GM21717 (cell line): ENCODE measurements around the gene IL3.
"Not testable (repeated sequence)": the region's sequence is repeated elsewhere in the genome, so short reads cannot be mapped to it uniquely, and the experiment has no call there.

Experiments
- ATAC-seq: cut with Tn5 transposase; IDR thresholded peaks from one replicate; pipeline ENCODE4 v1.9.1; 2021; ENCODE audit warnings: mild to moderate bottlenecking, moderate library complexity; ENCODE audit not compliant: unreplicated experiment

IL3 gene

GRCh38 chr5:132093271-132093670 is 32.8 kb downstream of the IL3 start:
- ATAC-seq = no peak

- no peak for ATAC-seq
These were observed 34.1 kb downstream of the IL3 start for GRCh38 chr5:132094393-132095076.

DNA sequence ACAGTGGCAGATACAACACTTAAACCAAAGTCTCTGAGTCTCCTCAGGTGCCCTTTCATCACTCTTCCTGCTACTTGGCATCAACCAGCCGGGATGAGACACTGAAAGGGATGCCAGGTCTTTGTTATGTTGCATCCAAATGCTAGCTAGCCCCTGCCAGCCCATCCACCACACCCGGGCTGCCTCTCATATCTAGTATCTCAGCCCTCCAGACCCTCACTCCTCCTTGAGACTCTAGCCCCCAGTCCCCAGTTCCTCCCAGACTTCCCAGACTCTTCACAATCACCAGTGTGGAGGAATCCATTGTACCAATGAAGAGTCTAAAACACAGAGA is 34.6 kb downstream of the IL3 start:
- ATAC-seq = no peak

DNA sequence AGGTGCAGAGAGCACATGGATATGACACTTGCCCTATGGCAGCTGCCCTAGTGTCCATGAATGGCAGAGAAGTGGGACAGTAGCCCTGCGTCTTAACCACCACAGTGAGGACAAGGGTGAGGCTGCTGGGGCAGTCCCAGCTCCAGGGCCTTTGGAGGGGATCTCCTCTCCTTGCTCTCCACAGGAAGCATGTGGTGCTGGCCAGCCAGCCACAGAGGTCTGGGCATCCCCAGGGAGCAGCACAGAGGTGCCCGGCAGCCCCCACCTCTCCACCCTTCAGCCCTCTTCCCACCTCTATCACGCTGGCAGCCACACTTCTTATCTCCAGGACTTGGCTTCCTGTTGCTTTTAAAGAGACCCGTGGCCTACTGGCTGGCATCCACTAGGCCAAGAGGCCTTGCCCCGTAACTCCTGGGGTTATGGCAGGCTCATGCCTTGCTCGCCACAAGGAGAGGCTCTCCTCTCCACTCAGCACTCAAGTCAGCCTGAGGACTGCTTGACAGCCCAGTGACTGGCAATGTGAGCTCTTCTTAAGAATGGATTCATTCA is 35.0 kb downstream of the IL3 start:
- no peak for ATAC-seq

GRCh38 chr5:132096904-132097303 is 36.4 kb downstream of the IL3 start:
- no peak for ATAC-seq

DNA sequence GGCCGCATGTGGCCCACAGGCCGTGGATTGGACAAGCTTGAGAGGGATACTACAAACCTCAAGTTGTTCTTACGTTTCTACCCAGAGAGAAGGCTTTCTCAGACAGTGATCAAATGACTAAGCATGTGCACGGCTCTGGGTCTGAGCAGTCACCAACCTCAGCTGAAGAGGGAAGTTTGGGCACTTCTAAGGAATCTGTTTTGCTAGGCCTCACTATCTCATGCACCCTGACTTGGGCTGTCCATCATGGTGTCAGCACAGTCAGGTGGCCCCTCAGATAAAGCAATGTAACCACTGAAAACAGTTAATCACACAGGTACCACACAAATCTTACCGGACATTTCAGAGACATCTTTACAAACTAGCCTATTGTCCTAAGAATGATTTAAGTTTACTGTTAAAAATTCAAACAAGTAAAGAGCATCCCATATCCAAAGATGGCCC is 37.7 kb downstream of the IL3 start:
- no peak for ATAC-seq

DNA sequence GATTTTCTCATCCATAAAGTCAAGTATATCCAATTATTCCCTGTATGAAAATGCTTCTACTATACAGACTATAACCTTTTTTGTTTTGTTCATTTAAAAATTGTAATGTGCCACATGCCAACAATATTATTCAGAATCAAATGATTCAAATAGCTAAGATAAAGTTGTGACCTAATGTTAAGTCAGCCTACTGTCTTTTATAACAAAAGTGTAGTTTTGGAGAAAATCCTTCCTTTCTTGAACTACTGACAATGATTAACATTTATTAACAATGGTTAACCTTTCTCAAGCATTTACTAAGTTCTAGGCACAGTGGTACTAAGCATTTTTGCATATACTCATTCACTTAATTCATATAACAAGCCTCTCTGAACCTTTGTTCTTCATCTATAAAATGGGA is 38.2 kb downstream of the IL3 start:
- ATAC-seq = no peak

GRCh38 chr5:132099076-132099748 is 38.8 kb downstream of the IL3 start:
- ATAC-seq = peak; percentile 46

GRCh38 chr5:132099905-132100304 is 39.5 kb downstream of the IL3 start:
- no peak for ATAC-seq

GRCh38 chr5:132100672-132101261 is 40.3 kb downstream of the IL3 start:
- ATAC-seq = peak; percentile 30

DNA sequence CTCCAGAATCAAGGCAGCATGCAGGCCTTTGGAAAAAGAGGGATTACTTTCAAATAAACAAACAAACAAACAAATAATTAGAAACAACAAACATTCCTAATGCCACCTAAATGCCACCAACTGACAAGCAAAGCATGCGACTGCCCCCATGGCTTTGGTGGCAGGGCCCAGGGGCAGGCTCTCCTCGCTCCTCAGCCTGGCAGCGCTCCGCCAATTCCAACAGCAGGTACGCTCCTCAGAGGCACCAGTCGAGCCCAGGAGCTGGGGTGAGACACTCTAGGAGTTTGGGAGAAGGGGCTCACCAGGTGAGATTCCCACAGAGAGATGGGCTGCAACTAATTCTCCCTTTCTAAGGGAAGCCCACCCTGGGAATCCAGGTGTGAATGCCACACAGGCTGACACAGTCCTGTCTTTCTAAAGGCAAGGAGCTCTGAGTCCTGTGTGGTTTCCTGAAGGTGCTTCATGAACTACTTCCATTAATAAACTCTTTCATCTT is 41.0 kb downstream of the IL3 start:
- ATAC-seq = no peak

- ATAC-seq = no peak
These were observed 41.7 kb downstream of the IL3 start for GRCh38 chr5:132102101-132102701.

- ATAC-seq = no peak
These were observed 42.5 kb downstream of the IL3 start for GRCh38 chr5:132102944-132103331.

DNA sequence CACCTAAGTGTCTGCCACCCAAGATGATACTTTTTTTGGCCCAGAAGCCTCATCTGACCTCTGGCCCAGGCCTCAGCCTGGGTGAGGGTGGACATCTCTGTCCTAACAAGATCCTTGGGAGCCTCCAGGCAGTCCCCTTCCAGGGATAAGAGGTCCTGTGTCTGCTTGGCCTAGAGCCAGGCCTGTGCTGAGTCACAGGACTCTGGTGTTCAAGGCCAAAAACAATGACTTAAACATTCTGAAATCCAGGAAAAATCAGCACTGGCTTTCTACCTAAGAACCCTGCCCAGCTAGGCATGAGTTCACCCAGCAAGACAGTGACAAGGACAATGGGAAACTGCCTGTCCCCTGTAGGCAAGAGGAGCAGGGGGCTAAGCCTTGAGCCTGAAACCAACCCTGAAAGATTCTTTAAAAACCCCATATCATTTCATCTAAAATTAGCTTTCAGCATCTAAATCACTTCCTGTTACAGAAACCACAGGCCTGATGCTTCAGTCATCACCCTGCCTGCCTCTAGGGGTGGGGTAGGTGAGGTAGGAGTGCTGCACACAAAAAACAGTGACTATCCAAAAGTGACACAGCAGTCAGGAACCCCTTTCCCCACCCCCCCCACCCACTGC is 43.0 kb downstream of the IL3 start:
- peak; percentile 70 for ATAC-seq

- peak; percentile 18 for ATAC-seq
These were observed 43.5 kb downstream of the IL3 start for GRCh38 chr5:132103969-132104391.

GRCh38 chr5:132104556-132104955 is 44.1 kb downstream of the IL3 start:
- ATAC-seq = no peak

GRCh38 chr5:132105688-132106087 is 45.2 kb downstream of the IL3 start:
- no peak for ATAC-seq

- ATAC-seq = not testable (repeated sequence)
These were observed 48.0 kb downstream of the IL3 start for GRCh38 chr5:132108495-132108894.

DNA sequence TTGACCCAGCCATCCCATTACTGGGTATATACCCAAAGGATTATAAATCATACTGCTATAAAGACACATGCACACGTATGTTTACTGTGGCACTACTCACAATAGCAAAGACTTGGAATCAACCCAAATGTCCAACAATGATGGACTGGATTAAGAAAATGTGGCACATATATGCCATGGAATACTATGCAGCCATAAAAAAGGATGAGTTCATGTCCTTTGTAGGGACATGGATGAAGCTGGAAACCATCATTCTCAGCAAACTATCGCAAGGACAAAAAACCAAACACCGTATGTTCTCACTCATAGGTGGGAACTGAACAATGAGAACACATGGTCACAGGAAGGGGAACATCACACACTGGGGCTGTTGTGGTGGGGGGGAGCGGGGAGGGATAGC is 48.5 kb downstream of the IL3 start:
- not testable (repeated sequence) for ATAC-seq

GRCh38 chr5:132109494-132110053 is 49.1 kb downstream of the IL3 start:
- no peak for ATAC-seq

DNA sequence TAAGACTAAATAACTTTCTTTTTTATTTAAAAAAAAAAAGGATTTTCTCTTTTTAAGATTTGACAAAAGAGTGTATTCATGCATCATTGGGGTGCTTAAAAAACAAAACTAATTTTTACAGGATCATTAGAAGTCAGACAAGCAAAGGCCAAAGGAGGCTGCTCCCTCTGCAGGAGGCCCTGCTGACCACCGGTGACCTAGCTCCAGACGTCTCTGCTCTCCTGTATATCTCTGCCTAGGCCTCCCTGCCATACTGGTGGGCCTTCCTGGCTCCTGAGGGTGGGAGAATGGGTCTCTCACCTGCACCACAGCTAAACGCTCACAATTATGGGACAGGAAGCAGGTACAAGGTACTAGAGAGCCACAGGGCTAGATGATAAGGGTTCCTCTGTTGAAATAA is 49.7 kb downstream of the IL3 start:
- ATAC-seq = no peak
